Measurements from ENCODE around the gene ADGRE3.

Gene ADGRE3, protein sequence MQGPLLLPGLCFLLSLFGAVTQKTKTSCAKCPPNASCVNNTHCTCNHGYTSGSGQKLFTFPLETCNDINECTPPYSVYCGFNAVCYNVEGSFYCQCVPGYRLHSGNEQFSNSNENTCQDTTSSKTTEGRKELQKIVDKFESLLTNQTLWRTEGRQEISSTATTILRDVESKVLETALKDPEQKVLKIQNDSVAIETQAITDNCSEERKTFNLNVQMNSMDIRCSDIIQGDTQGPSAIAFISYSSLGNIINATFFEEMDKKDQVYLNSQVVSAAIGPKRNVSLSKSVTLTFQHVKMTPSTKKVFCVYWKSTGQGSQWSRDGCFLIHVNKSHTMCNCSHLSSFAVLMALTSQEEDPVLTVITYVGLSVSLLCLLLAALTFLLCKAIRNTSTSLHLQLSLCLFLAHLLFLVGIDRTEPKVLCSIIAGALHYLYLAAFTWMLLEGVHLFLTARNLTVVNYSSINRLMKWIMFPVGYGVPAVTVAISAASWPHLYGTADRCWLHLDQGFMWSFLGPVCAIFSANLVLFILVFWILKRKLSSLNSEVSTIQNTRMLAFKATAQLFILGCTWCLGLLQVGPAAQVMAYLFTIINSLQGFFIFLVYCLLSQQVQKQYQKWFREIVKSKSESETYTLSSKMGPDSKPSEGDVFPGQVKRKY

DNA sequence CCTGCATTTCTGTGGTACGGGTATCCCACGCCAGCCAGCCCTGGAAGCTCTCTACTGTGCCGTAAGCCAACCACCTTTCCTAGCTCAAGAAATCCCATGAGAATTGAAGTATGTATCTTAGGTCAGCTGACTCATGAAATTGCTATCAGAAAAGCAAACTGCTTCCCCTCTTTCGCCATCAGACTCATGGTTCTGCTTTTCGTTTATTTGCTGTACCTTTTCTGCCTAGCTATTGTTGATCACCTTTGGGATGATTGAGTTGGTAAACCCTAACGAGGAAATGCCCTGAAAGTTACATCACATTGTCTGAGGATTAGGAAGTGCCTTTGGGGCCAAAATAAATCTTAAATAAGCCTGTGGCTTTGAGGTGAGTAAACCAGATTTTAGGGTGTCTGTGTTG, at the start of gene ADGRE3:
Gene ADGRE3 (minus strand): TSS at position 81 of the 400 bp plus-strand sequence. CDS start 74 bp downstream, at position 7.
- no peak for DNase-seq

DNA sequence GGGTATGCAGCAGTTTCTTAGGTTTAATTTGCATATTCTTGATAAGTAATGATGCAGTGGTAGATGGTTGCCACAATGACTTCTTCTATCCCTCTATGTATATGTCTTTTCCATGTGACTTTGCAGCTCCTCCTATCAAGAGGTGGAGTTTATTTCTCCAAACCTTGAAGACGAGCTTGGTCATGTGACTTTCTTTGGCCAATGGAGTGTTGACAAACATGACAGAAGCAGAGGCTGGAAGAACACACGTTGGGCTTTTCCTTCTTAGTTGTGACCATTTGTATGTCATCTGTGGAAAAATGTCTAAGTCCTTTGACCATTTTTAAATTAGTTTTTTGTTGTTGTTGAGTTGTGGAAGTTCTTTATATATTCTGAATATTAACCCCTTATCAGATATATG, 47.5 kb upstream of the ADGRE3 start:
- no peak for DNase-seq

DNA sequence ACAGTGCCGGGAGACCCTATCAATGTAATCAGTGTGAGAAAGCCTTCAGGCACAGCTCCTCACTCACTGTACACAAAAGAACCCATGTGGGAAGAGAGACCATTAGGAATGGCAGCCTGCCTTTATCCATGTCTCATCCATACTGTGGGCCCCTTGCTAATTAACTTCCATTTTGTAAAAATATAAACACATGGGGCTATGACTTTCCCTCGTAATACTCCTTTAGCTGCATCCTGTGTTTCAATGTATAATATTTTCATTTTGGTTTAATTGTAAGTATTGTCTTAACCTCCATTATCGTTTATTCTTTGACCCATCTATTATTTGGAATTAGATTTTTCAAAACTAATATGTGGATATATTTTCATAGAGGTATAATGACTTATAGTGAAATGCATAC, 44.5 kb upstream of the ADGRE3 start:
- no peak for DNase-seq

DNA sequence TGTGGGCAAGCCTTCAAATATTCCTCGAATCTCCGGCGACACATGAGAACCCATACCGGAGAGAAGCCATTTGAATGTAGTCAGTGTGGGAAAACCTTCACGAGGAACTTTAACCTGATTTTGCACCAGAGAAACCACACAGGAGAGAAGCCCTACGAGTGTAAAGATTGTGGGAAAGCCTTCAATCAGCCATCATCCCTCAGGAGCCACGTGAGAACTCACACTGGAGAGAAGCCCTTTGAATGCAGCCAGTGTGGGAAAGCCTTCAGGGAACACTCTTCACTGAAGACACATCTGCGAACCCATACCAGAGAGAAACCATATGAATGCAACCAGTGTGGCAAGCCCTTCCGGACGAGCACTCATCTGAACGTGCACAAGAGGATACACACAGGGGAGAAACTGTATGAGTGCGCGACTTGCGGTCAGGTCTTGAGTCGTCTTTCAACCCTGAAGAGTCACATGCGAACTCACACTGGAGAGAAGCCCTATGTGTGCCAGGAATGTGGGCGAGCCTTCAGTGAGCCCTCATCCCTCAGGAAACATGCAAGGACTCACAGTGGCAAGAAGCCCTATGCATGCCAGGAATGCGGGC, 44.0 kb upstream of the ADGRE3 start:
- DNase-seq = no peak

- no peak for DNase-seq
These were observed 41.2 kb upstream of the ADGRE3 start for GRCh38 chr19:14715841-14716240.

DNA sequence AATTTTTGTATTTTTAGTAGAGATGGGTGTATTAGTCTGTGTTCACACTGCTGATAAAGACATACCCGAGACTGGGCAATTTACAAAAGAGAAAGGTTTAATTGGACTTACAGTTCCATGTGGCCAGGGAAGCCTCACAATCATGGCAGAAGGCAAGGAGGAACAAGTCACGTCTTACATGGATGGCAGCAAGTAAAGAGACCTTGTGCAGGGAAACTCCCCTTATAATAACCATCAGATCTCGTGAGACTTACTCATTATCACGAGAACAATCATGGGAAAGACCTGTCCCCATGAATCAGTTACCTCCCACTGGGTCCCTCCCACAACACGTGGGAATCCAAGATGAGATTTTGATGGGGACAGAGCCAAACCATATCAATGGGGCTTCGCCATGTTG, 29.8 kb upstream of the ADGRE3 start:
- DNase-seq = no peak

- DNase-seq = no peak
These were observed 29.2 kb upstream of the ADGRE3 start for GRCh38 chr19:14703833-14704232.

DNA sequence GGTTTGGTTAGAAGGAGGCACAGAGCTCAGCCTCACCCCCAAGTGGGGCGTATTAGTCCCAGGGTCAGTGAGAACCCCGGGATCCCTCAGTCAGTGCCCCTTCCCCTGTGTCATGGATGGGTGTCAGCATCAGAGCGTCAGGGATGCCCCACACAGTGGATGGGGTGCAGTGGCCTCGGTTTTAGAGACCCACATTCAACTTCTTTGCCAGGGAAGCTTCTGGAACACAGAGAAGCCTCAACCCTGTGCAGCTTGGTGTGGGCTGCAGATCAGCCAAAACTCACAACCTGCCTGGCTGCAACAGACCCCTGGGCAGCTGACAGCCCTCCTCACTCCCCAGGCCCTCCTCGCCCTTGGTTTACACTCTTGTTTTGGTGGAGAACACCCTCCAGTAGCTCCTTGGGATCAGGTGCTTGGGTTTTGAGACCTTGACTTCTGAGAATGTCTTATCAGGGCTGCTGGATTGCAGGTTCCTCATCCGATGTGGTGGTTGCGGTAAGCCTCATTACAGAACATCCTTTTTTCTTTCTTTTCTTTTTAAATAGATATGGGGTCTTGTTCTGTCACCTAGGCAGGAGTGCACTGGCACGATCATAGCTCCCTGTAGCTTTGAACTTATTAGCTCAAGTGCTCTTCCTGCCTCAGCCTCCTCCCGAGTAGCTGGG, 26.2 kb upstream of the ADGRE3 start:
- no peak for DNase-seq

DNA sequence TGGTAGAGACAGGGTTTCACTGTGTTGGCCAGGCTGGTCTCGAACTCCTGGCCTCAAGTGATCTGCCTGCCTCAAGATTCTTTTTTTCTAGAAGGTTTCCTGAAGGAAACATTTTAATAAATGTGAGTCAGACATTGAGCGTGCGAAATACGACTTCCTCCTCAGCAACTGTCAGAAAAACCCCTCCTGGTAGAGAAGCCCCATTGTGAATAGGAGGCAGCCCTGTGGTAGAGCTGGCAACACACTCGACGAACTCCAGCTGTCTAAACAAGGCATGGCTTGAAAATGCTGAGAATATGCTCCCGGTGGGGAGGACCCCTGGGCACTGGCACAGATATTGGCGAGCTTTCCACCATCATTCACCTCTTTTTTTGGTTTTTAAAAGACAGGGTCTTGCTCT, 25.0 kb upstream of the ADGRE3 start:
- DNase-seq = no peak

DNA sequence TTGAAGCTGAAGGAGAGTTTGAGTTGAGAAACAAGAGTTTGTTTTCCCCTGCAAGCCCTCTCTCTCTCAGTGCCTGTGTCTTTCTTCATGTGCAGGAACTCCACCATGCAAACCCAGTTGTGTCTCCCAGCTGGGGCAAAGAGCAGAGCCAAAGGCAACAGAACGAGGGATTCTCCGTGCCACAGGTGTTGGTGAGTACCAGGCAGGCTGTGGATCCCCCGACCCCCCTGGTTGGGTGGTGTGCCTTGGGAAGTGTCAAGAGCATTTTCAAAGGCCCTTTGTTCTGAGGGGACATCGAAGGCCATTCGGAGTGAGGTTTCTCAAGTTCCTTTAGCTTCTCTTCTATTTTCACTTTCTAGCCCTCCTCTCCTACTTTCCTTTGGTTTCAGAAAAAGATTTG, 20.8 kb upstream of the ADGRE3 start:
- no peak for DNase-seq

DNA sequence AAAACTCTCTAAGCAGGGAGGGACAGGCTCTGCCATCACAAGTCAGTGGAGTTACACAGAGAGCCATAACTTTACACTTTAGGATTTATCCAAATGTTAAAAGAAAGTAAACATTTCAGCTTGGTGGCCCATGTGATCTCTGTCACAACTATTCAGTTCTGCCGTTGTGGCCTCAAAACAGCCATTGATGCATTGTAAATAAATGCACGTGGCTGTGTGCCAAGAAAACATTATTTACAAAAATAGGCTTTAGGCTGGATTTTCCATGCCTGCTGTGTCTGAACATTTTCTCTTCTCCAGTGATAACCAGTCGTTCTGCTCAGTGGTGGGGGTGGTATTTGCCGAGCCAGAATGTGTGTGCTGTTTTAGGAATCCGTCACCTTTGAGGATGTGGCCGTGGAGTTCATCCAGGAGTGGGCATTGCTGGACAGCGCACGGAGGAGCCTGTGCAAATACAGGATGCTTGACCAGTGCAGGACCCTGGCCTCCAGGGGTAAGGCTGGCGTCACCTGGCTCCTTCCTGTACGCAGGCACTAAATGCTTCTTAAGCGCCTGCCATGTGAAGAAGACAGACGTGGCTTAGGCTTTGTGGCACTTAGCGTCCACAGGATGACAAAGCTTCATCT, 20.1 kb upstream of the ADGRE3 start:
- DNase-seq = no peak

- DNase-seq = peak; percentile 23
These were observed 15.2 kb upstream of the ADGRE3 start, which contains the start of gene ZNF333 for GRCh38 chr19:14689598-14690503. ZNF333 (plus strand) TSS chr19:14690048; CDS start chr19:14693492, 3,444 bp downstream.

DNA sequence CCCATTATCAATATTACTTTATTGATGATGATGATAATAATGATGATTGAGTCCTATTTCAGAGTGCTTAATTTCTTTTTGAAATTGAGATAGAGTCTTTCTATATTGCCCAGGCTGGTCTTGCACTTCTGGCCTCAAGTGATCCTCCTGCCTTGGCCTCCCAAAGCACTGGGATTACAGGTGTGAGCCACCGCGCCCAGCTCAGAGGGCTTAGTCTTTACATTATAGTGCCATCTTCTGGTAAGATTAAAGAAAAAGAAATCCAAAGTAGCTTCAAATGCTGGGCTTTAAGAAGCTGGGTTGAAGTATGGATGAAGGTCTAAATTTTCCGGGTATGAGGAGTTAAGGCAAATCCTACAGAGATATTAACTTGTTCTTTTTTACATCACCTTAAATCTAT, 11.8 kb upstream of the ADGRE3 start:
- DNase-seq = no peak

GRCh38 chr19:14683439-14683838, 8.8 kb upstream of the ADGRE3 start:
- no peak for DNase-seq

DNA sequence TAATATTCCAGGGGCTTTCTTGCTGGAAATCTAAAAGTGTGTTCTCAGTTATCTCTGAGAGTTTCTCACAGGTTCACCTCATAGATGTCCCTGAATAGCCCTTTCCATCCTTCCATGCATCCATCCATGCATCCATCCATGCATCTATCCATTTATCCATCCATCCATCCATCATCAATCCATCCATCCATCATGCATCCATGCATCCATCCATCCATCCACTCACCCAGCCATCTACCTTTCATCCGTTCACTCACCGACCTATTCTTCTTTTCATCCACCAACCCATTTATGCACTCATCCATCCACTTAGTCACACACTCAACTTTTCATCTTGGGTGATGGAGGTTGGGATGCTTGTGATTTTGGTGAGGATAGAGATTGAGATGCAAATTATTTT, 7.4 kb upstream of the ADGRE3 start:
- no peak for DNase-seq

GRCh38 chr19:14678199-14678598, 3.6 kb upstream of the ADGRE3 start:
- DNase-seq = no peak

DNA sequence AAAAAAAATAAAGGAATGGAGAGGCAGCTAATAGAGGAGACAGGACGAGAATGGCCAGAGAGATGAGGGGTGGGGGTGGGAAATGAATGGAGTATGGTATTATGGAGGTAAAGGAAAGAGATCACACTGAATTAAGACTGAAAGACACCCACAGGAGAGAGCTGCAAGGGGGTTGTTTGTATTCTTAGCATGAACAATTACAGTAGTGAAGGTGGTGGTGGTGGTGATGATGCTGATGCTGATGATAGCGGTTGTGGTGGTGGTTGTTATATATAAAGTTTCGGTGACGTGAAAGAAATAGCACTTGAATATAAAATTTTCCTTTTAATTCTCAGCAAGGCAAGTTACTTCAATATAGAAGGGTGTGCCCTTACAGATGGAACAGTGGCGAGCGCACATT, 2.8 kb upstream of the ADGRE3 start:
- DNase-seq = no peak

DNA sequence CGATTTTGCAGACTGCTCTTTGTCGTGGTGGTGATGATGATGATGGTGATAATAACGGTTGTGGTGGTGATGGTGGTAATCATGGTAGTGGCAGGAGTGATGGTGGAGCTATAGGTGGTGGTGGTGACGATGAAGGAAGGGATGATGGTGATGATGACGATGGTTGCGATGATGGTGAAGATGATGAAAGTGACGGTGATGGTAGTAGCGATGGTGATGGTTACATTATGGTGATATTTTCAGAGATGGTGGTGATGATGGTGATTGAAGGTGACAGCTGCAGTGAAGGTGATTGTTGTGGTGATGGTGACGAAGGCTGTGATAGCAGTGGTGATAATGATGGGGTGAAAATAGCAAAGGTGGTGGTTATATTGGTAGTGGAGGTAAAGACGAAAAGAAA, 2.1 kb upstream of the ADGRE3 start:
- DNase-seq = no peak

- no peak for DNase-seq
These were observed 1.6 kb downstream of the ADGRE3 start for GRCh38 chr19:14673088-14673487.

GRCh38 chr19:14672188-14672872, 2.3 kb downstream of the ADGRE3 start:
- no peak for DNase-seq

DNA sequence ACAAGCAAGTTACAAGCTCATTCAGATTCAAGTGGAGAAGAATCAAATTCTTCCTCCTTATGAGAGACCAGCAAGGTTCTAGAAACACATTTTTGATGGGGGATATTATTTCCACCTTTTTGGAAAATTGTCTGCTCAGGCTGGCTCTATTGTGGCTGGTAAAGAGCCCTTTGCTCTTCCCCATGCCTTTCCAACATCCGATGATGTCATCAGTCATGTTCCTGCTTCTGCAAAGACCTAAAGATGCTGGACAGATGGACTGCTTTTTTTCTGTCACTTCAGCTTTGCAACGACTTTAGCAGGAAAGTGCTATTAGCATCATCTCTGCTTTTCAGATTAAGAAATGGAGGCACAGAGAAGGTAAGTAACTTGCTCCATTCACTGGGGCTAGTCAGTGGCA, 4.2 kb downstream of the ADGRE3 start:
- DNase-seq = no peak

Measured in NCI-H2081 treated with DMSO at 0.1 percent for 48 hours (cell line).